ENCODE measurements around the gene CDH23. TPM values are rescaled to one million over a fixed set of nuclear protein-coding genes. Genes with fewer than 3 reads are reported as not detected.

Gene CDH23
- total and polyA plus RNA-seq, 2 donors from 2014 or later = 1.1 to 6.4 TPM

GRCh38 chr10:71707240-71707789 is 310.6 kb downstream of the CDH23 start:
- intact Hi-C loops (cut with DNase I) = no loop called here
- H3K9ac ChIP-seq (ENCODE audit: low read length in 3 of 3) = no peak overlapping the region
- no peaks in the 10 kb centered on the region for H3K9me3 ChIP-seq (ENCODE audit: control insufficient read depth in 2 of 3, insufficient read depth in 1 of 3, low read length in 3 of 3)
- no peaks in the 10 kb centered on the region for H3K27me3 ChIP-seq (ENCODE audit: control insufficient read depth, insufficient read depth, low read length)
- H3K4me1 ChIP-seq (ENCODE audit: control insufficient read depth in 2 of 3, insufficient read depth in 2 of 3, low read depth in 1 of 3, low read length in 3 of 3) = peaks cover 0 to 8% (median 4%) of the 10 kb centered on the region in 3 donors
- no peak for FAIRE-seq
- no peaks in the 10 kb centered on the region for H3K36me3 ChIP-seq (ENCODE audit: control insufficient read depth in 2 of 3, insufficient read depth in 3 of 3, low read length in 3 of 3)
- no peak overlapping the region for H3K27ac ChIP-seq (ENCODE audit: low read depth in 2 of 2, low read length in 2 of 2)
- TF ChIP-seq, protein P1, sequence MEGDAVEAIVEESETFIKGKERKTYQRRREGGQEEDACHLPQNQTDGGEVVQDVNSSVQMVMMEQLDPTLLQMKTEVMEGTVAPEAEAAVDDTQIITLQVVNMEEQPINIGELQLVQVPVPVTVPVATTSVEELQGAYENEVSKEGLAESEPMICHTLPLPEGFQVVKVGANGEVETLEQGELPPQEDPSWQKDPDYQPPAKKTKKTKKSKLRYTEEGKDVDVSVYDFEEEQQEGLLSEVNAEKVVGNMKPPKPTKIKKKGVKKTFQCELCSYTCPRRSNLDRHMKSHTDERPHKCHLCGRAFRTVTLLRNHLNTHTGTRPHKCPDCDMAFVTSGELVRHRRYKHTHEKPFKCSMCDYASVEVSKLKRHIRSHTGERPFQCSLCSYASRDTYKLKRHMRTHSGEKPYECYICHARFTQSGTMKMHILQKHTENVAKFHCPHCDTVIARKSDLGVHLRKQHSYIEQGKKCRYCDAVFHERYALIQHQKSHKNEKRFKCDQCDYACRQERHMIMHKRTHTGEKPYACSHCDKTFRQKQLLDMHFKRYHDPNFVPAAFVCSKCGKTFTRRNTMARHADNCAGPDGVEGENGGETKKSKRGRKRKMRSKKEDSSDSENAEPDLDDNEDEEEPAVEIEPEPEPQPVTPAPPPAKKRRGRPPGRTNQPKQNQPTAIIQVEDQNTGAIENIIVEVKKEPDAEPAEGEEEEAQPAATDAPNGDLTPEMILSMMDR (IDR thresholded peaks at IDR 0.05; ENCODE audit: borderline replicate concordance, extremely low read depth, insufficient read depth) = no peak
- DNase-seq = no peak
- H3K4me3 ChIP-seq (ENCODE audit: low read length in 3 of 3) = no peak overlapping the region

DNA sequence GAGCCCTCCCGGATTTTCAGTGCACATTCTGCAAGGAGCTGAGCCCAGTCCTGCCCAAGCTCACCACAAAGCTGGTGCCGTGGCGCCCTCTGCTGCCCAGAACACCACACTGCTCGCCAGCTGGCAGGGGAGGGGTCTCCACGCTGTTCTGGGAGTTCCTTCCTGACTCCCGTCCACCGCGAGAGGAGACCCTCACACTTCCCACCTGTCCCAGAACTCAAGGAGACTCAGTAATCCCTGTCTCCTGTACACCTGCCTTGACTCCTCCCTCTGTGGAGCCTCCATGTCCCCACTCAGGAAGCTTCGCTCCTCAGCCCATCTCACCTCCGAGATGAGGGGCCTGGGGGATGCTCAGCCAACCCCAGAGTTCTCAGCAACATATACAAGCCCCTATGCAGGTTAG is 311.6 kb downstream of the CDH23 start:
- no peak overlapping the region for H3K9ac ChIP-seq (ENCODE audit: low read length in 3 of 3)
- H3K9me3 ChIP-seq (ENCODE audit: control insufficient read depth in 2 of 3, insufficient read depth in 1 of 3, low read length in 3 of 3) = no peaks in the 10 kb centered on the region
- intact Hi-C loops (cut with DNase I) = no loop called here
- FAIRE-seq = no peak
- H3K4me1 ChIP-seq (ENCODE audit: control insufficient read depth in 2 of 3, insufficient read depth in 2 of 3, low read depth in 1 of 3, low read length in 3 of 3) = peaks cover 0 to 12% (median 4%) of the 10 kb centered on the region in 3 donors
- no peak overlapping the region for H3K27ac ChIP-seq (ENCODE audit: low read depth in 2 of 2, low read length in 2 of 2)
- DNase-seq = peak in 4 of 5 donors; percentile 62 to 86 (median 80)
- no peaks in the 10 kb centered on the region for H3K27me3 ChIP-seq (ENCODE audit: control insufficient read depth, insufficient read depth, low read length)
- no peaks in the 10 kb centered on the region for H3K36me3 ChIP-seq (ENCODE audit: control insufficient read depth in 2 of 3, insufficient read depth in 3 of 3, low read length in 3 of 3)
- no peak overlapping the region for H3K4me3 ChIP-seq (ENCODE audit: low read length in 3 of 3)
- TF ChIP-seq, protein P1 (IDR thresholded peaks at IDR 0.05; ENCODE audit: borderline replicate concordance, extremely low read depth, insufficient read depth) = peak; percentile 68

DNA sequence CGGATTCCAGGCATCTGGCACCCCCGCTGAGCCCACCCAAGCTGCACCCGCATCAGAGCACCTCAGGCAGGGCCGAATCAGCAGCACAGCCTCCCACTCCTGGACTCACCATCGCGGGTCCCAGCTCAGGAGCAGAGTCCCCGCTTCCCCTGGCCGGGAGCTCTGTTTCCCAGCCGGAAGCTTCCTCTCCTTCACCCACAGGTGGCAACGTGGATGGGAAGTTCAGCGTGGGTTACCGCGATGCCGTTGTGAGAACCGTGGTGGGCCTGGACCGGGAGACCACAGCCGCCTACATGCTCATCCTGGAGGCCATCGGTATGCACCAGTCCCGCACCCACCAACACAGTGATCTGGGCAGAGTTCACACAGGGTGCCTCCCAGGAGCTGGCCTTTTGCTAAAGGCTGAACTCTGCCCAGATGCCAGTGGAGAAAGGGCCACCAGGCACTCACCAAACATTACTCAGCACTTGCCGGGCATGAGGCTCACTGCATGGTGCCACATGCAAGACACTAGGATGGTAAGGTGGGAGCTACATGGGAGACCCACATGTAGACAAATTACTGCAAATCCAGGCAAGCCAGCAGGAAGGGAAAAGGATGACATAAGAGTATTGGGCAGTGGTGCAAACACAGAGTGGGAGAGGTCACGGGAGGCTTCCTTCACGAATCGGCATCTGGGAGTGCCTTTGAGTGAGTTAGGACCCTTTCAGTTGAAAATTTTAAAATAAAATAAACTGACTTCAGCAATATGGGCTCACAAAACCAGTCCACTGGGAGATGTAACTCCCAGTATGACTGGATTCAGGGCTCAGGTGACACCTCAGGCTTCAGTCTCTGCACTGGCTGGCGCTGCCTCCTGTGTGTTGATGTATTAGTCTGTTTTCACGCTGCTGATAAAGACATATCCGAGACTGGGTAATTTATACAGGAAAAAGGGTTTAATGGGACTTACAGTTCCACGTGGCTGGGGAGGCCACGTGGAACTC is 312.5 kb downstream of the CDH23 start:
- TF ChIP-seq, protein P1 (IDR thresholded peaks at IDR 0.05; ENCODE audit: borderline replicate concordance, extremely low read depth, insufficient read depth) = no peak

More for the DNA sequence above, 312.5 kb downstream of the CDH23 start:
- H3K9me3 ChIP-seq (ENCODE audit: control insufficient read depth in 2 of 3, insufficient read depth in 1 of 3, low read length in 3 of 3) = no peaks in the 10 kb centered on the region
- H3K4me3 ChIP-seq (ENCODE audit: low read length in 3 of 3) = no peak overlapping the region
- no peaks in the 10 kb centered on the region for H3K27me3 ChIP-seq (ENCODE audit: control insufficient read depth, insufficient read depth, low read length)
- H3K9ac ChIP-seq (ENCODE audit: low read length in 3 of 3) = no peak overlapping the region
- no peaks in the 10 kb centered on the region for H3K36me3 ChIP-seq (ENCODE audit: control insufficient read depth in 2 of 3, insufficient read depth in 3 of 3, low read length in 3 of 3)
- intact Hi-C loops (cut with DNase I) = no loop called here
- peaks cover 0 to 20% (median 11%) of the 10 kb centered on the region in 3 donors for H3K4me1 ChIP-seq (ENCODE audit: control insufficient read depth in 2 of 3, insufficient read depth in 2 of 3, low read depth in 1 of 3, low read length in 3 of 3)
- no peak for FAIRE-seq
- no peak overlapping the region for H3K27ac ChIP-seq (ENCODE audit: low read depth in 2 of 2, low read length in 2 of 2)
- no peak for DNase-seq

Data from kidney (tissue), 14 donors.